KG1 (cell line): ENCODE data around the gene ABCA4.

Experiments used
- DNase-seq: peaks from one replicate; lab custom pipeline; 2025; lab: John Stamatoyannopoulos, UW

Gene ABCA4

DNA sequence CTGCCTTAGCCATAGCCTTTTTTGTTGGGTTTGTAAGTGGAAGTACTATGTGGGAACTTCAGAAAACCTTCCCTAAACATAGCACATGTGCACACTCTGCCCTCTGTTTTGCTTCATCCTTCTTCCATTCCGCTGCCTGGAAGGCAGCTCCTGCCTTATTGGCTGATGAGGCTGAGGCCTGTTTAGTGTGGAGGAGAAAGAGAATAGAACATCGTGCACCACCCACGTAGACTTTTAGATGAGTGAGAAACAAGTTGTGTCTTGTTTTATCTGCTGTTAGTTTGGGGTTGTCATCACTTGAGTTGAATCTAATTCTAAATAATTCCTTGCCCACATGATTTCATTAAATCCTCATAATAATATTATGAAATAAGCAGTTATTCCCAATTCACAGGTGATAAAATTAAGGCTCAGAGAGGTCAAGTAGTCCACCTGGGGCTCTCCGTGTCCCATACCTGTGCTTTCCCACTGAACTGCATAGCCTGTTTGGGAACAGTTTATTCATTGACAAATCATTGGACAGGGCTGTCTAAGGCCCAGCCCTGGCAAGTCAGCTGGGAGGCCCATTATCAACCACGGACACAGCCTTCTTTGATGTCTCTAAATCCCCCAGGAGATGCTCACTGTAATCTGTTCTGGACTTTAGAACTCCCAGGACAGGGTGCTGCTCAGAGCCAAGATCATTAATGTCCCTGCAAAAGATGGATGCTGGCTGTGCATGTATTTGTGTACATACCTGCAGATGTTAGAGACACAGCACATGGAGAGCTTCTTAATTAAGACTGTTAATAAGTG, 93.0 kb downstream of the ABCA4 start:
- no peak for DNase-seq

DNA sequence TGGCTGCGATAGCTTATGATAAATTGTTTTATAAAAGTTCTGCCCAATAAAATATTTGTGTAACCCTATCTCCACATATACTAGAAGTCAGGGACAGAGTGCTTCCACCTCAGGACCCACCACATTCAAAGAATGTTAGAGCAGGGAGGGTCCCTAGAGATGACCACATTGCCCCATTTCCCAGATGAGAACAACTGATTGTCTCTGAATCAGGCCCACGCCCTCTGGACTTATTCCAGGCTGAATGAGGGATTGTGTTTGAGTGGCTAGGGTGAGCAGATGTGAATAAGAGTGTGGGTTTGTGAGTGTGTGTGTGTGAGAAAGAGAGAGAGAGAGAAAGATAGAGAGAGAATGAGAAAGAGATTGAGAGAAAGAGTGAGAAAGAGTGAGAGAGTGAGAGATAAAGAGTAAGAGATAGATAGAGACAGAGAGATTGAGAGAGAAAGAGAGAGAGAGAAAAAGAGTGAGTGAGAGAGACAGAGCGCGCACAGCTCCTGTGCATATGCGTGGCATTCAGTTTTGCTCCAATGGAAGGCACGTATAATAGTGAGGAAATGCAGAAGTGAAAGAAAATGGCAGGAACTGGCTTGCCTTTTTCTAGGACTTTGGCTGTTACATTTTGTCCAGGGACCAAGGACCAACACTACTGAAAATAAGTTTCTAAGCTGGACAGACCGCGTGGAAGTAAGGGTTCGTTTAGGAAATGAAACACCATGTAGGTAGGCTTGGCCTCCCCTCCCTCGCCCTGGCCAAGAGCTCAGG, 94.1 kb downstream of the ABCA4 start:
- no peak for DNase-seq

DNA sequence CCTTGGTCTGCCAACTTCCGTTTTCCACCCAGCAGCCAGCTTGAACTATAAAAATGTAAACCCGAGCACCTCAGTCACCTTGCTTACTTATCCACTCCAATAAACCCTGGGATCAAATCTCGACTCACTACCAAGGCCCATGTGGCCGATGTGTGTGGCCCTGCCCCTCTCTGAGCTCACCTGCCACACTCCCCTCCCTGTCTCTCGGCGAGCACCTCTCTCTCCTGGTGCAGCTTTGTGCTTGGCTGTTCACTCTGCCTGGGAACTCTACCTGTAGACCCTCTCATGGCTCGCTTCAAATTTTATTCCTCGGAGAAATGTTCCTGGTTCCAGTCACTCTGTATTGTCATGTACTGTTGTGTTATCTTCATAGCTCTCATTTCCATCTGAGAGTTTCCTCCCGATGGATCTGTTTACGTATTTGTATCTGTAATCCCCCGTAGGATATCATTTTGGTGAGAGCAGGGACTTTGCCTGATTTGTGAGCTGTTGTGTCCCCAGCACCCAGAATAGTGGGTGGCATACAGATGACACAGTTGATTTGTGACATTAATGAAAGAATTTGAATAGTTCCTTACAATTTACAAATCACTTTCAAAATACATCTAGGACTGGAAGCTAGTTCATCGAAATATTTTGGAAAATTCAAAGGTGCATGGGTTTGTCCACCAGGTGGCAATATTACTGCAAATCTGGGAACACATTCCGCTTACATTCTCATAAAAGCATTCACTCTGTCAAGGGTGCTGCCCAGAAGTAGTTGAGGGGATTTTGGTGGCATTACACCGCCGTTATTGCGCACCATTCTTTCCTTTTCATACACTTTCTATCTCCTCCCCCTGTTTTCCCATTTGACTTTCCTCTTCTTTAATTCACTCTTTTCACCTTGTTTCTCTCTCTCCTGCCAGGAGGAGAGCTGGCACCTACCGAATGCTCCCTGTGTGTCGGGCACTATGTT, 95.3 kb downstream of the ABCA4 start:
- peak; percentile 24 for DNase-seq

DNA sequence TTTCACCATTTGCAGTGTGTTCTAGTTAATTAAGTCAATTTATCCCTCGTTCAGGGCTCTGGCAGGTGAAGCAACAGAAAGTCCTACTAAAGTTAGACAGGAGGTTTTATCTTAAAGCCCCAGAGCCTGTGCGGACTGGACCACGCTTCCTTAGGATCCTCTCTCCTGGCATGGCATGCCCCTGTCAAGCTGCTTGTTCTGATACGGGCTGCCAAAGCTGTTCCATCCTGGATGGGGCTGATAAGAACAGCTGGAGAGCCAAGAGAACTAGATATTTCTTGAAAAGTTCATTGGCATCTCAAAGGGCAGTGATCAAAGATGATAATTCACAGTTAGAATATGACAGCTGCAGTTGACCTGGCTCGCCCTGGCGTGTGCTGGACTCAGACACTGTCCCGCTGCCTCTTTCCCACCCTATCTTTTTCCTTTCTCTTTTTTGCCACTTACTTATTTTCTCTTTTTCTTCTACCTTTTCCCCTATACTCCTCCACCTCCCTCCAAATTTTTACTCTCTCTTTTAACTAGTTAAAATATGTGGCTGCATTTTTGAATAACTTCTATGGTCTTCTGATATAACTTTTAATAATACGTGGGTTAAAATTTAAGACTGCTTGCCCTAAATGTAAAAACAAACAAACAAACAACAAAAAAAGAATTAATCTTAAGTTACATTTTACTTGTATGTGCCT, 96.7 kb downstream of the ABCA4 start:
- DNase-seq, result no peak

DNA sequence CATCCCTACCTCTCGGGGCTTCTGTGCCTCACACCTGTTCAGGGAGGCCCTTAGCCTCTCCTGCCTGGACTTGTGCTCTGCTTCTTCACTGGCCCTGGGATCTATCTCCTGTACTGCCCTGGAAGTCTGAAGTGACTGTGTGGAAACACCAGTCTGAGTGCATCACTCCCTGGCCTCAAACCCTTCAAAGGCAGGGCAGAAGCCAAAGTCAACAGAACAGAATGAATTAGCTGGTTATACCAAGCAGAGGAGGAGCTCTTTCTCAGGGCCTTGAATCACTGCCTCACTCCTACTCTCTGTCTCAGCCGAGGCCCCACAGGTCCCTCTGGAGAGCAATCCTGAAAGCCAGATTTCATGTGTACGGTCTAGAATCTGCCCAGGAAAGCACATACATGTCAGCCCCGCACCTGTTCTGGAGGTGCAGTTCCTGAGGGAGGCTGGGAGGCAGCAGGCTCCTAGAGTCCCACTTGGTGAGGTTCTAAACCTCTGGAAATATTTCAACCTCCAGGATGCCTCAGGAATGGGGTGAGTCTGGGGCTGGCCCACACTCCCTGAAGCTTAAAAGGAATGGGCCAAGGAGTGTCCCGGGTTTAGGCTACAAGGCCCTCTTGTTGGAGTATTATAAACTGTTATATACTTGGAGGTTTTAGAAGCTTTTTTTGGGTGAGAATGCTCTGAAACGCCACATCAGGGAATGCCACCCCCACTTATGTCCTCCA, 98.3 kb downstream of the ABCA4 start:
- DNase-seq, result no peak

DNA sequence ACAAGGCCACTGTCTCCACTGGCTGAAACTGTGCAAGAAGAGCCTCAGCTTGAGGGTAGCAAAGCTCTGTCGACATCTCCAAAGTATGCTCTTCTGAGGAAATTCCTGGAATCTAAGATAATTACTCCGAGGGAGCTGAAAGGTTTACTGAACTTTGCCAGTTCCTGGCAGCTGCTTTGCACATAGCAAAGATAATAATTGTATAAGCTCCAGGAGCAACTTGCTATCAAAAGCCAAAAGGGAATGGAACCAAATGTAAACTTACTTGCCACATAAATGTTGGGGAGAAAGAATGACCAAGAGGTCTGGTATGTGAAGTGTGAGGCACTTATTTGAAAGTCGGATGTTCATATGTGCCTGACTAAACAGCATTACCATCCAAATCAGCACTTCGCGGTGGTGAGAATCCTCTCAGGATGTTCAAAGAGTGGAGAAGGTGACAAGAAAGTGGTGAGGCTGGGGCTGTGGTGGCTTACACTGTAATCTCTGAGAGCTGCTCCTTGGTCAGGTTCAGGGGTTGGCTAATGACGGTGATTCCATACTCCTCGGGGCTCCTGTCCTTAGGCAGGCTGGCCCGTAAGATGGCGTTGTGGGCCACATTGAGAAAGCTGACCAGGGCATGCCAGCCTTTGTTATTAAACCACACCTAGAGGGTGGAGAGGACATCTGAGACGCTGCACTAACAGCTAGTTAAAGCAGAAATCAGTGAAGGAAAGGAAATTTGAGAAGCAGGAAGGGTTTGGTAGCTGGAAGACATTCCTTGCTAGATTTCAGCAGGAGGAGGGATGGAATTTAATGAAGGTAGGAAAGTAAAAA, 100.0 kb downstream of the ABCA4 start:
- no peak for DNase-seq

DNA sequence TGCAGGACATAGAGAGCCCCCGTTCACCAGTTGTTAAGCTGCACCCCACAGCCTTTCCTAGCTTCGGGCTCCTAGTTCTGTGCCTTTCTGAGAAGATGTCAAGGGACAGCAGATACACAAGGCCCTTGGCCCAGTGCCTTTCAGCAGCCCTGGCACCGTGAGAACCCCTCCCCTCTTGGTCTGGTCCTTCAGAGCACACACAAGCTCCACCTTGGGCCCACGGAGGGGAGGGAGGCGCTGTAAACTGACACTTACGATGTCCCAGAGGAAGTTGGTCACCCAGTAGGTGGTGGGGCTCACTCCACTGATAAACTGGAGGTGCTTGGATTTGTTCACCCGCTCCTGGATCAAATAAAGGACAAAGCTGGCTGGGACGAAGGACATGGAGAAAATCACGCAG, 101.6 kb downstream of the ABCA4 start:
- no peak for DNase-seq

DNA sequence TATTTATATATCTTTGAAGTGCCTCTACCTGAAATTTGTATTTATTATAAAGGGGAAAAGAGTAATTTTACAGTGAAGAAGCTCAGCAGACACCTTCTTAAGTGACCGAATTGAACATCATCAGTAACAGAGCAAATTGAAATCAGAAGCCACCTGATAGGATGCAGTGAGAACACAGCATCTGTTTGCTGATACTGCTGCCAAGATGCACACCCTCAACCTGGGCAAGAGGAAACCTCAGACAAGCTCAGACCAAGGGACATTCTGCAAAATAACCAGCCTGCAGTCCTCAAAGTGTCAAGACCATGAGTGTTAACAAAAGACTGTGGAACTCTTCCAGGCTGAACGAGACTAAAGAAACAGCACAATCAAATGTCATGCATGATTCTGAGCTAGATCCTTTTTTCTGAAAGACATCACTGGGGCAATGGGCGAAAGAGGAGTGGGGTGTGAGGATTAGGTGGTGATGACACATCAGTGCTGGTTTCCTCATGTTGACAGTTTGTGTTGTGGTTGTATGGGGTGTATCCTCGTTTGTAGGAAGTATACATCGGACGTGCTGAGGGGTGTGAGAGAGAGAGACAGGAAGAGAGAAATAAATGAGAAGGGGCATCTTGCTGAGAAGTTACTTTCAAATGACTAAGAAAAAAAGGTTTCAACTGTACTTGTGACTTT, 103.7 kb downstream of the ABCA4 start:
- DNase-seq, result no peak

DNA sequence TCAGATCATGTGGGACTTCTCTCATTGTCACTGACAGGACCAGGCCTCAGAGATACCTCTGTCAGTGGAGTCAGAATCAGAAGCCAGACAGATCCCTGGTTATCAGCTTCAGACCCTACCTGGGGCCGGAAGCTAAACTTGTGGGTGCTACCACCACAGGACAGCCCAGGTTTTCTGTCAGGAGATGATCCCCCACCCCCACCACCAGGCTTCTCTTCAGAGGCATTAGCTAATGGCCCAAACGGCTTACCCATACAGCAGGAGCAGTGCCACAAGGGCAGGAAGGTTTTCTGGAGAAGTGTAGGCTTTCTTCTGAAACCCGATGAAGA, 105.5 kb downstream of the ABCA4 start:
- DNase-seq, result no peak

DNA sequence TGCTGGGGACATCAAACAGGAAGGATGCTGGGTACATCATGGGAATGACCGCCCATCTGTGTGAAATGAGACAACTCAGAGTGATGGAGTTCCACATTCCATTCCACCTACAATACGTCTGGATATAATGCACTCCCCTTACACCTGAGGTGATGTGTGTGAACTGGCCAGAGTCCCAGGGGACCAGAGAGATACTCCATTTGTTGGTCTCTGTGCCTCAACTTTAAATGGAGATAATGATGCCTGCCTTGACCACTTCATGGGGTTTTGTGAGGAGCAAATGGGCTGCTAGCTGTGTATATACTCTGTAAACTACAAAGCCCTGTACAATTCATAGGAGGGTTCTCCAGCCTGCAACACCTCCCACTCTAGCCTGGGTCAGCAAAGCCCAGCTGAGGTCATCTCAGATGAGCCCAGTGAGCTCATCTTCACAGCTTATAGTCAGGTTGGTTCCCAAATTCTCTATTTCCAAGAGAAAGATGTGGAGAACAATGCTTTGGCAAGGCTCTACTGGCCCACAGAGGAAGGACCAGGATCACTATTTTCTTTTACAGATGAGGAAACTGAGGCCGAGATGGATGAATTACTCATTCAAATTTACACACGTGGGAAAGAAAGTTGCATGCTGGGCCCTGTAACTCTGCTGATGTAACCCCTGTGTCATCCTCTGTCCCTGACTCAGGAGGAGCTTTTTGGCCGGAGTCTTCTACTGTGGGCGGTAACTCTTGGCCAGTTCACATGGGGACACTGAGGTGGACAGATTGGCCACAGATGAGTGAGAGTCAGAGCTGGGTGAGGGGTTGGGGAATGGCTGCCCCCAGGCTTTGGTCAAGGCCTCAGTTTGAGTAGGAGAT, 106.1 kb downstream of the ABCA4 start:
- DNase-seq, result no peak

DNA sequence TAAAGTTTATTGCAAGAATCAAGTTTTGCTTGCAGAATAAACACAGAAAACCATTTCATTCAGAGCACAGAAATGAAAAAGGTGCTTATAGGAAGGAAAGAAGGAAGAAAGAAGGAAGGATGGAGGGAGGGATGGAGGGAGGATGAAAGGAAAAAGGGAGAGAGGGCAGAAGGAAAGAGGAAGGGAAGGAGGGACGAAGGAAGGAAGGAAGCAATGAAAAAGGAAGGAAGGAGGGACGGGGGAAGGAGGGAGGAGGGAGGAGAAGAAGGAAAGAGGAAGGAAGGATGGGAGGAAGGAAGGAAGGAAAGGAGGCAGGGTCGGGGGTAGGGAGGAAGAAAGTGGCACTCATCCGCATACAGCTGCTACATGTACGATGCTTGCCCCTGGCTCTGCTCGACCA, 106.9 kb downstream of the ABCA4 start:
- DNase-seq, result no peak

DNA sequence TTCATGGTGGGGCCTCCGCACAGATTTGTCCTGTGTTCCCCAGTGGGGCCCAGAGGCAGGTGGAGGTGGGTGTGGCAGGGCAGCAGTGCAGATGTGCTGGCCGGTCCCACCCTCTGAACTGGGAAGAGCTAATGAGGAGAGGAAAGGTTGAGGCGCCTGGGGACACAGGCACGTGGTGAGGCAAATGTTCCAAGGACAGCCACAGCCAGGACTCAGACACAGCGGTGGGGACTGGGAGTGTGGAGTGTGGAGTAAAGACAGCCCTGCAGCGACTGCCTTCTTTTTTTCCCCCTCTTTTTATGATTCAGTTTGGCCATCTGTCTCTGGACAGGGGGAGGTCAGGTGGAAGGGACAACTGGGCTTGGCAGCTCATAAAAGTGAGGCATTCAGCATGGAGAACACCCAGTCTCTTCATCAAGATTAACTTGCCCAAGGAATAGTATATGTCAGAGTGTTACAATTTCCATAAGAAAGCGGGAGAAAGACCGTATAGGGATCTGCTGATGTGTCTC, 107.5 kb downstream of the ABCA4 start:
- no peak for DNase-seq

DNA sequence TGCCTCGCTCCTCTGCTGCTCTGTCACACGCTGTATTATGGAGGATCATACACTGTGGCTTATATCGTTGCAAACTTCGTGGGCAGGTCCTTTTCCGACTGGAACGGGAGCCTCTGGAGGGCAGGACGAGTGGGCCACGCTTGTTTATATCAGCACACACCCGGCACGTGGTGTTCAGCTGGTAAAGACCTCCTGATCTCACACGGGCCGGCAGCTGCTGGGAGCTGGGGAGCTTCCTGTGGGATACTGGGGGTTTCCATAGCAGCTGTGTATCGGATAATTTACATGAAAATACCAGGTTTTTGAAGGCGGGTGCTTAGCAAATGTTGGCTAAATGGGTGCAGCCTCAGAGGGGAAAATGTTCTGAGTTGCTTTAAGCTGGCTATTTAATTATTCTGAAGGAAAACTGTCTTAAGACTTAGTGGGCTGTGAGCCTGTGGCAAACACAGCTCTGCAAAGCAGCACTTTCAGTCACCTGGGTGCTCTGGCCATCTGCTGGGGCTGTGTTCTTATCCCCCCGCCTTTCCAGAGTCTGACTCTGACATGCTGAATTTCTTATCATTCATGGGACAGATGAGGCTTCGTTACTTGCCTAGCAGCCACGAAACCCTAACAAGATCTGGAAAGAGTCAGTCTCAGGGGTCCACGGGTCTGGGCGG, 108.1 kb downstream of the ABCA4 start:
- DNase-seq, result no peak

DNA sequence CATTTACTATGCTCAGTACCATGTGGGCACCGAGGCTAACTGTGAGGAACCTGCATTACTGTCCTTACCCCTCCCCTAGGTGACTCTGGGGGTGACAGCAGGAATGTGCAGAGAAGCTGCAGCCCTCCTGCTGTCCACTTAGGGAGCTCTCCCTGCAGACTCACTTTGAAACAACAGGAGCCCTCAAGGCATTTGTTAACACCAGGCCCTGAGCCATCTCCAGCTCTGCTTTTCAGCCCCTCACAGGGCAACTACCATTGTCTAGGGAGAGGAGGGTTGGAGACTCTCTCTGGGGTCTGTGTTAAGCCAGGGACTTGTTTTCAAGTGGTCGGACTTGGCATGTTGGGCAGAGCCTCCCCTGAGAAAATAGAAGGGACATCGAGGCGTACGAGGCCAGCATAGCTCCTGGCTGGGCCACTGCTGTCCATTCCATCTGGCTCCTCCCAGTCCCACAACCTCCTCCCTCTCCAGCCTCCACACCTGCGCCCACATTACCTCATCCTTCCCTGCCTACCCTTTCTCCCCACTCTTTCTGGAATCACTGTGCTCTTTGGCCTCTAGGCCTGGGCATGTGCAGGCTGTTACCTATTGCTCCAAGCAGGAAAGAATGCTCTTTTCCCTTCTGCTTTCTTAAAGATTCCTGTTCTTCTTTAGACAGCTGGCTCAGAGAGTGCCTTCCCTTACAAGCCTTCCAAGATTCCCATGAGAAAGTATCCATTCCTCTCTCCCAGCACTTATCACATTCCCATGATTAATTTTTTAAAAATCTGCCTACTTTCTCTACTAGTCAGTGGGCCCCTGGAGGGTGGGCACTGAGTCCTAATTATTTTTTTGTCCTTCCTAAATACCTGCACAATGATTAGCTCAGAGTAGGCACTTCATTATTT, 109.0 kb downstream of the ABCA4 start:
- no peak for DNase-seq

DNA sequence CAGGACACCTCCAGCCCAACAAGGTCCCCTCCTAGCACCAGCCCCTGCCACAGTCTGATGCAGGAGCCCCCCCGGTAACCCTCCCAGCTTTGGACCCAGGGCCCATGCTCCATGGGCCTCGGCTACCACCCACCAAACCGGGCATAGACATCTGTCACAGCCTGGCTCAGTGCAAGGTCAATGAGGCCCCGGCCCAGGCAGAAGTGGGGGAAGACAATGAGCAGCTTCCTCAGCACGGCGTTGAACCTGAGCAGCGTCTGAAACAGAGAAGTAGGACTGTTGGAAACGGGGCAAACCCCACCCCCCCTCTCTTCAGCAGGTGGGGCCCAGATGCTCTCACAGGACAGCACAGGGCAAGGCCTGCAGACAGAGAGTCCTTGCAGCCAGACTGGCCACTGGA, 109.8 kb downstream of the ABCA4 start:
- DNase-seq, result no peak

DNA sequence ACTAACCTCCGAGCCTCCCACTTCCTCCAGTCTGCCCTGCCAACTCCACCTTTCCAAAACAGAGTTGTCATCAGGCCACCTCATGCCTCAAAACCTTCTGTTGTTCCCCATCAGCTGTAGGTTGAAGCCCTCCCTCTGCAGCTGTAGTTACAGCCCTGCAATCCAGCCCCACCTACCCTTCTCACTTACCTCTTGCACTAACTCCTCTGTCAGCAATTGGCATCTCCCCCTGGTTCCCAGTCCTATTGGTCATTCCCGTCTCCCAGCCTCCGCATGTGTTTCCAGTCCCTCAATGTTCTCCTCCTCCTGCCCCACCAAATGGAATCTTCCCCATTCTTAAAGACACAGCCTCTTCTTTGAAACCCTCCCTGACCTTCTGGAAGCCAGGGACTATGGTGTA, 111.6 kb downstream of the ABCA4 start:
- no peak for DNase-seq

DNA sequence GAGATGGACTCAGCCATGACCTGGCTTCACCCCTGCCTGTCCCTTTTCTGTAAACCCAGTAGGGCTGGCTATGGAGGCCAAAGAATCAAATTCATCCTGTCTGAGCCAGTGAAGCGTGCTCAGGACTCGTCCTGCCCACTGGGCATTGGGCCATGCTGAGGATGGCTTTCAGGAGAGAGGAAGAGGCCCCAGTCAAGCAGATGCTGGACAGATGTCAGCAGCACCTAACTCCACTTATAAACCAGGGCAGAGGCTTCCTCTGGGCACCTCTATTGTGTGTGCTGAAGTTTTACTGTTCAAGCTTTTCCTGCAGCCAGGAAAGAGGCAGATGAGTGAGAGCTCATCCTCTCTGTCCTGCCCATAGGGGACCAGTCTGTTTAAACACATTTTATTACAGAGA, 114.3 kb downstream of the ABCA4 start:
- DNase-seq, result no peak
